ENCODE results near the gene PCNX1.

Gene PCNX1

GRCh38 chr14:70889555-70889954, 17.7 kb upstream of the PCNX1 start:
- peak; percentile 34 for DNase-seq

- no peak for DNase-seq
These were observed 16.2 kb upstream of the PCNX1 start for GRCh38 chr14:70890826-70891659.

GRCh38 chr14:70891737-70892136, 15.5 kb upstream of the PCNX1 start:
- DNase-seq: no peak

GRCh38 chr14:70893062-70893845, 14.0 kb upstream of the PCNX1 start:
- no peak for DNase-seq

- no peak for DNase-seq
These were observed 13.4 kb upstream of the PCNX1 start for GRCh38 chr14:70893858-70894291.

GRCh38 chr14:70894868-70895267, 12.4 kb upstream of the PCNX1 start:
- DNase-seq: no peak

GRCh38 chr14:70896317-70896716, 10.9 kb upstream of the PCNX1 start:
- DNase-seq: no peak

- no peak for DNase-seq
These were observed 10.3 kb upstream of the PCNX1 start for GRCh38 chr14:70896981-70897380.

- no peak for DNase-seq
These were observed 9.8 kb upstream of the PCNX1 start for GRCh38 chr14:70897464-70897863.

GRCh38 chr14:70898111-70898745, 9.0 kb upstream of the PCNX1 start:
- no peak for DNase-seq

- no peak for DNase-seq
These were observed 6.0 kb upstream of the PCNX1 start for GRCh38 chr14:70901269-70901668.

GRCh38 chr14:70902184-70902583, 5.1 kb upstream of the PCNX1 start:
- no peak for DNase-seq

GRCh38 chr14:70904373-70904772, 2.9 kb upstream of the PCNX1 start:
- DNase-seq: no peak

GRCh38 chr14:70905301-70905700, 2.0 kb upstream of the PCNX1 start:
- DNase-seq: no peak

GRCh38 chr14:70906793-70907175, 475 bp upstream of the PCNX1 start:
- no peak for DNase-seq

- DNase-seq: peak; percentile 84
These were observed 1.0 kb downstream of the PCNX1 start for GRCh38 chr14:70907996-70908934.

- DNase-seq: no peak
These were observed 1.8 kb downstream of the PCNX1 start for GRCh38 chr14:70908935-70909641.

GRCh38 chr14:70909733-70910614, 2.7 kb downstream of the PCNX1 start:
- DNase-seq: no peak

- no peak for DNase-seq
These were observed 8.2 kb downstream of the PCNX1 start for GRCh38 chr14:70915415-70915814.

- DNase-seq: no peak
These were observed 9.0 kb downstream of the PCNX1 start for GRCh38 chr14:70916300-70916699.

- DNase-seq: no peak
These were observed 9.5 kb downstream of the PCNX1 start for GRCh38 chr14:70916799-70917198.

Measured in activated CD8-positive, alpha-beta memory T cell treated with anti-CD3 and anti-CD28 coated beads, Interleukin-2, amount 50 U/mL, for 48 hours (primary cell).